HG02938 (cell line): ENCODE results near the gene CDK5RAP2.
"Not testable (repeated sequence)": the region's sequence is repeated elsewhere in the genome, so short reads cannot be mapped to it uniquely, and the experiment has no call there.

Experiments used
- ATAC-seq: cut with Tn5 transposase; IDR thresholded peaks from one replicate; pipeline ENCODE4 v1.9.1; 2021; ENCODE audit warnings: mild to moderate bottlenecking, moderate library complexity; ENCODE audit not compliant: unreplicated experiment

The CDK5RAP2 gene

DNA sequence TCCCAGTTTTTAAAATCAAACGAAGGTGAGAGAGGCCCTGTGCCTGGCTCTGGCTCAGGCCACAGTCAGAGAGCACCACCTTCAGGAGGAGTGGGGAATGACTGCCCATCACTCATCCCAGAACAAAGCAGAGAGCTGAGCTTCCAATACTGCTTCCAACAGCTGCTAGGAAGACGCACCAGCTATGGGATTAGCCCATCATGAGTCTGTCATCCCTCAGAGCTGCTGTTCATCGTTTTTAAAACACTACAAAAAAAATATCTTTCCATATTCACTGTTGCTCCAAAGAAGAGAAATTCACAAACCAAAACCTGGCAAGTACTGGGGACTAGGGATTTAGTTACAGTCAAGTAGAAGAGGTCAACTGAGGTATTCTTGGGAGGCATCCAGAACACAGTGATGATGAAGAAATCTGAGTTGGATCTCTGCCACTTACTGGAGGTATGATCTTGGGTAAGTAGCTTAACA, 102.4 kb downstream of the CDK5RAP2 start:
- ATAC-seq = peak; percentile 63

DNA sequence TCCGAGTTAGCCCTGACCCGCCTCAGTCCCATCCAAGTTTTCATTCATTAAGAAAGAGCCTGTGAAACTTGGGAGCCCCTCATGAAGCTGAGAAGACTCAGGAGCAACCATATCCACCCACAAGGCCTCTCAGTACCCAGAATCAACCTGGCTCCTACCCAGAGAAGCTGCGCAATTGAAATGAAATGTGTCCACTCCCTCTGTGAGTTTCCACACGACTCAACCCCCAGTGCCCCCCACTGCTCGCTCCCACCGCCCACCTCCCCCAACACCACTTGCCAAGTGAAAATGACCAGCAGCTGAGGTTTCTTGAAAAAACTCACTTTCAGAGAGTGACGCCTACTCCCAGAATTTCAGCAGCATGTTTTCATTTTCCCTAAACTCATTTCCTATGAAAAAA, 104.6 kb downstream of the CDK5RAP2 start:
- no peak for ATAC-seq

DNA sequence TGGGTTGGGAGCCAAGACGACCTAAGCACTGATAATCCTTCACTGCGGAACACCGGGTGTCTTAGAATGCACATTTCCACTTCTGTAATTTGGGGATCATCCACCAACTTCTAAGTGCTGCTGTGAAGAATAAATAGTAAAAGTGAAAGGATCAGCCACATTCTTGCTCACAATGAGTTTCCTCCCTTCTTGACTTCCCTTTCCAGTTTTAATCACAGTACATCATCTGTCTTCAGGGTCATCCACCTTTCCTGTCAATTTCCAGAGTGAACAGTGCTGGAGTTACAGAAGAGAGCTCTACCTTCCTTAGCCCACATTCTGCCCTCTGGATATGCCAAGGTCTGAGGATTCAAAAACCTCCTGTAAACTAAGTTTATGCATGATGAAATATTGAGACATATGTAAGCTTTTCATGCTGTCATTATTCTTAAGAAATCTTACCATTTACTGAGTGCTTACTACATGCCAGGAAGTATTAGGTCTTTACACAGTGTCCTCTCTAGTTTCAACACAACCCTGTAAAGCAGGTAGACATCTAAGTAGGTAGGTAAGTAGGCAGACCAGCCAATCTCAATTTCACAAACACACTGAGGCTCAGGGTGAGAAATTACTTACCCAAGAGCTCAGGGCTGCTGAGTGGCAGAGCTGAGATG, 105.2 kb downstream of the CDK5RAP2 start:
- ATAC-seq = no peak

DNA sequence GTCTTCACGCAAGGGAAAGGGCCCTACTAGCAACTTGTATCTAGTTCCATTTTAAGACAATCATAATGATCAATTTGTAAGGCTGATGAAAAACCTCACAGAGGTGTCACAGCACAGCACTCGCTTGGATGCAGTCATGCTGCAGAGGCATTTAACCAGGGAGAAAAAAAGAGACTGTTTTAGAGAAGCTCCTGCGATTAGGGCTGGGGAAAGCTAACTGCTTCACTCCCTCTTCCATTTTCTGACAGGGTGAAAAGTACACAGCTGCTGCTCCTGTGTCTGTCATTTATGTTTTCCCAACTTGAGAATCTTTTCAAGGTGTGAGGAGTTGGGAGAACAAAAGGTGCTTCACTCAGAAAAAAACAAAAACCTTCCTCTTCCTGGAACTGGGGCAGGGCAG, 106.4 kb downstream of the CDK5RAP2 start:
- no peak for ATAC-seq

DNA sequence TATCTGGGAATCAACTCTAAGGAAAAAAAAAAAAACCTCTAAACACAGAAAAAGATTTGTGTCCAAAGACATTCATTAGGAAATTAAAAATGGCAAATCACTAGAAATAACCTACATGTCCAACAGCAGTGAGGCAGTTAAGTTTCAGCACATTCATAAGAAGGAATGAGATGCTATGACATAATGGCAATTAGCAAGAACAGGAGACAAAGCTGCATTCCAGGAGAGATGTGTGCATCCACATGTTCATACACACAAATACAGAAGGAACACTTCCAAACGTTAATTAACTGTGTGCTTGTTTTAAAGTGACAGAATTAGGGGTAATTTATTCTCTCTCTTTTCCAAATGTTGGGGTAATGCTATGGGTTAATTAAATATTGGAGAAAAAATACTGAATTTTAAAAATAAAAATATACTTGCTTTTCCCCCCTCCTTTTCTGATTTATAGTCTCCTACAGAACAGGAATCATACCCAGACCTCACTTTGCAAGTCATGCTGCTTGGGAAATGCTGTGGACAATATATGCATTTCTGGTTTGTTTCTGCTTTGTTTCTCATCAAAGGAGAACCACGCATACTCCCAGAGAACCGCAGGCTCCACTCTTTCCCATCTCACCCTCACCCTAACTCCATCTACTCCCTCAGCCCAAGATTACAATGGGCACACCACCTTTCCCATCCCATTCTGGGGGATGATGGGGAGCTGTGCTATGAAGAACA, 114.1 kb downstream of the CDK5RAP2 start:
- no peak for ATAC-seq

DNA sequence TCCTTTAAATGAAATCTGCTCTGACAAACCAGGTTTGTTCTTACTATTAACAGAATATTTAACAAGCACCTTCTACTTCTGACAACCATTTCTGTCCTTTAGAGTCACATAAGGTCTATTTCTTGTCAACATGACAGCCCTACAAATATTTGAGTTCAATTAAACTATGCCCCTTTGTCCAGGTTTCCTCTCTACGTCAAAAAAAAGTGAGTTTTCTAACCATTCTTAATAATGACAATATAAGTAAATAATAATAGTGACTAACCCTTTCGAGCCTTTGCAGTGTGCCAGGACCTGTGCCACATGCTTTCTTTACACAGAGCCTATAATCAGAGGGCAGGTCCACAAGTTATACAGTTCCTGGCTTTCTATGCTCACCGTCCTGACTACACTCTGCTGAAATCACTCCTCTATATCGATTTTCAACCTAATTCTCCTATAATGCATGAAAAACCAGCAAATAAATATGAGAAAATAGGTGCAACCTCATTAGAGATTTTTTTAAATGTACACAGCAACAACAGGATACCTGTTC, 115.0 kb downstream of the CDK5RAP2 start:
- ATAC-seq = no peak

DNA sequence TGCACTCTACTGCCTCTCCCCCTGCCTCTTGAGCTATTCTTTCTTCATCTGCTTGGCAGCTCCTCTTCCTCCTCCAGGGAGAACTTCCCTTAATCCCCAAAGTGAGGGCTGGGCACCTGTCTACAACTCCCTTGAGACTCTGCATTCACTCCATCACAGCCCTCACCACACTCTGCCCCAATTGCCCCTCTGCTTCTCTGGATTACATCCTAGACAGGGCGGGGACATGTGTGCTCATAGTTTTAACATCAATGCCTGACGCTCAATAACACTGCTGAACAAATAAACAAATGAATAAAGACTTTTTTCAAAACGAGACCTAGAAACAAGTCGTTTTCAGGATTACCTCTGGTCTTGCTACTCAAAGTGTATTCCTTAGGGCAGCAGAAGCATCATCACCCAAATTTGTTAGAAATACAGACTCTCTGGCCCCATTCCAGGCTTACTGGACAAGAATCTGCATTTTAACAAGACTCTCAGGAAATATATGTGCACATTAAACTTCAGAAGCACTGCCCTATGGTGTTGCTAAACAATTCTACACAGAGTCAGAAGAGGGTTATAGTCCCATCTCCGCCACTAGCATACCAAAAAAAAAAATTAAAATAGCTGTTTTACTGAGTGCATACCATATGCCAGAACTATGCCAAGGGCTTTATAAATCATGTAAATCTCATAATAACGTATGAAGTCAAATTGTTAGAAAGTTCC, 115.6 kb downstream of the CDK5RAP2 start:
- ATAC-seq = no peak

DNA sequence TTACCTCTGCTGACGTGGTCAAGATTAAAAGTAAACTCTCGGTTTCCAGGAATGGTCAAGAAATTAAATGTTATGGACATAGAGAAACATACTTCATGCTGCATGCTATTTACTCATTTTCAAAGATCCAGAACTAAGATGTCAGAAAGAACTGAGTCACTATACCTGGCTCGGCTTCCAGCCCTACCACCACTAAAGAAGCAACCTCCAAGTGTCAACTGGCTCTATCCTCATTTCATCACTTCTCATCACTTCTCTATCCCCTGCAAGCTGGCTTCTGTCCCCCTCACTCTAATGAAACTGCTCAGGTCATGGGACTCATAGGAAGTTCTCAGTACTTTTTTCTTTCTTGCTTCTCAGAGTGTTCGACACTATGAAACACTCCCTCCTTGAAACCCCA, 116.2 kb downstream of the CDK5RAP2 start:
- ATAC-seq = no peak

DNA sequence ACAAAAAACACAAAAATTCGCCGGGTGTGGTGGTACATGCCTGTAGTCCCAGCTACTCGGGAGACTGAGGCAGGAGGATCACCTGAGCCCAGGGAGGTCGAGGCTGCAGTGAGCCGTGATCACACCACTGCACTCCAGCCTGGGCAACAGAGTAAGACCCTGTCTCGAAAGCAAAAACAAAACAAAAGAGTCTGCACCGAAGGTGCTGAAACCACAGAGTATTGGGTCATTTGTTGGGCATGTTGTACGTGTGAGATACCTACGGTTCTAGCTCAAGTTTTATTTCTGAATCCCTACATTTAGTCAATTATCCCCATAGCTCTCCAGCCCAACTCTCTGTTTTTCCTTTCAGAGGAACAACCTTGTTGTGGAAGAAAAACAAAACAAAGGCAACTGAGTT, 118.3 kb downstream of the CDK5RAP2 start:
- ATAC-seq = not testable (repeated sequence)

DNA sequence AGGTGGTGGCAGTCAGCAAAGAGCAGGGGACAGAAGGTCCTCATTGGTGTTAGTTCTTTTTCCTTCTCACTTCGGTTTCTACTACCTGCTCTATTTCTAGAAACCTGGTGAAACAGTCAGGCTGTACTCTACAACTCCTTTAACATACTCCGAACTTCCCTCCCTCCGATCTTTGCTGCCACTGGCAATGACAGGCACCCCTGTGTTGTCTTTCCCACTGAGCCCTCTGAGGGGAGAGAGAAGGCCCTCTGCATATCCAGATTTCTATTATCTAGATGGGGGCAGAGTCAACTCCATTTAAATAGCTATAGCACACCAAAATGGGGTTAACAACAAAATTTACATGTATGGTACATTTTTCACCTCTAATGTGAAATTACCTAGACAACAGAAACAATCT, 123.7 kb downstream of the CDK5RAP2 start:
- ATAC-seq = no peak

DNA sequence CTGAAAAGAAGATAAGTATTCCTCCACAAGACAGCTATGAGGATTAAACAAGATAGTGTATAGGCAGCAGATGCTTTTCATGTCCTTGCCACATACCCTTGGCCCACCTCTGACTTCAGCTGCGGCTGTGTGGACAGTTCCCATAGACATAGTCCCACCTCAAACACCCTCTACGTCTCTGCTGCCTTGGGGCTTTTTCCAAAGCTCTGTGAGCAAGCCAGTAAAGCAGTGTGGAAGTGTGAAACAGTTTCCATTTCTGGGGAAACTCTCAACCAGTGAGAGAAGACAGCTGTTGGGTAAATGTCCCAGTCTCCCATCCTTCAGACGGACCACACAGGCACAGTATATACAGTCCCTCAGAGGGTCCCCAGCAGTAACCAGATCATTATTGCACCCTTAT, 125.5 kb downstream of the CDK5RAP2 start:
- ATAC-seq = no peak

DNA sequence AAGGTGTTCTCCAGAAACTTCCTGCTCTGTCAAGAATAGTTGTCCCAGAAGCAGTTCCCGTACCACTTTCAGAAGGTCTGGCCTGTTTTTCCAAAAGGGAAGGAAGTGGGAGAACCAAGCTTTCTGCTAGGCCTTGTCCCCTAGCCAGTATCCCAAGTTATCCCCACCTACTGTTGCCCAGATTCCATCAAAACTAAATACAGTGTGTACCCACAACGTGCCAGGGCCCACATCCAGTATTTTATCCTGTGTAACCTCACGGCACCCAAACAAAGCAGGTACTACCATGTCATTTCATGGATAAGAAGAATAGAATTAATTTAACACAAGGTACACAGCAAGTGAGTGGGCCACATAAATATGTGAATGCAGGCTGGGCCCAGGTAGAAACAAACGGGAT, 126.2 kb downstream of the CDK5RAP2 start:
- ATAC-seq = no peak

DNA sequence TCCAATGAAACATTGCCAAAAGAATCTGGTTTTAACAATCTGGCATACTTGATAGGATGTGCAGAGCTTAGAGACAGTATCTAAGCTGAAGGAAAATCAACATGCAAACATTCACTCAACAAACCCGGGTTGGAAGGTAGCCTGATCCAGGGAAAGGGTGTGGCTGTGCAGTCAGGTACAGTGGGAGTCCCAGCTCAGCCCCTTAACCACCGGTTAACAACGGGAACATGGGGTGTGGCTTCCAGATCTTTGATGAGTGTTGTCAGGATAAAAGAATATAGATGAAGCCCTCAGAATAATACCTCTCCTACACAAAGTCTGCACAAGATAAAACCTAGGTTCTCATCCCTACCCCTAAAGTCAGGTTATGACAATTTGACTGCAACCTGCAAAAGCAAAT, 127.3 kb downstream of the CDK5RAP2 start:
- ATAC-seq = no peak

DNA sequence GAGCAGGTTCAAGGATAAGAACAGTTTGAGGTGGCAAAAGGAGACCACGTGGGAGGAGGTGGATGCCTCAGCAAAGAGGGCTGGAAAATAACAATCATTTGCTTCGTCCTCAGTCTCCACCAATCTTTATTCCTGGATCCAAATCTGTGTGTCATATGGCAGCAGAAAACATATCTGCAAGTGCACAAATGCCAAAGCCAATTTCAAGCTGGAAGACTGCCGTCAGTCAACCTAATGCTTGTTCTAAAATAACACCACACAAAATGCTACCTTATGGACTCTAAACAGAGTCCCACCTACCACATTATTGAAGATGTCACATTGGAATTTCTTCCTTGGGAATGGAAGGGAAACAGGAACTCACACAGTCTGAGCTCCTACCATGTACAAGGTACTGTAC, 129.1 kb downstream of the CDK5RAP2 start:
- ATAC-seq = no peak

DNA sequence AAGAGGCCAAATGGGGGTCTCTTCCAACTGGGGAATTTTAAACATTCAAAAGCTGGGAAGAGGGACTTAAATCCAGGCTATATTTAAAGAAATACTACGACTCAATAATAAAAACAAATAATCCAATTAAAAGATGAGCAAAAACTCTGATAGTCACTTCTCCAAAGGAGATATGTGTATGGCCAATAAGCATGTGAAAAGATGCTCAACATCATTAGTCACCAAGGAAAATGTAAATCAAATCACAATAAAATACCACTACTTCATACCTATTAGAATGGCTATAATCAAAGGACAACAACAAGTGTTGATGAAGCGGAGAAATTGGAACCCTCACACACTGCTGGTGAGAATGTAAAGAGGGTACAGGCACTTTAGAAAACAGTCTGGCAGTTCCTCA, 130.4 kb downstream of the CDK5RAP2 start:
- ATAC-seq = no peak

DNA sequence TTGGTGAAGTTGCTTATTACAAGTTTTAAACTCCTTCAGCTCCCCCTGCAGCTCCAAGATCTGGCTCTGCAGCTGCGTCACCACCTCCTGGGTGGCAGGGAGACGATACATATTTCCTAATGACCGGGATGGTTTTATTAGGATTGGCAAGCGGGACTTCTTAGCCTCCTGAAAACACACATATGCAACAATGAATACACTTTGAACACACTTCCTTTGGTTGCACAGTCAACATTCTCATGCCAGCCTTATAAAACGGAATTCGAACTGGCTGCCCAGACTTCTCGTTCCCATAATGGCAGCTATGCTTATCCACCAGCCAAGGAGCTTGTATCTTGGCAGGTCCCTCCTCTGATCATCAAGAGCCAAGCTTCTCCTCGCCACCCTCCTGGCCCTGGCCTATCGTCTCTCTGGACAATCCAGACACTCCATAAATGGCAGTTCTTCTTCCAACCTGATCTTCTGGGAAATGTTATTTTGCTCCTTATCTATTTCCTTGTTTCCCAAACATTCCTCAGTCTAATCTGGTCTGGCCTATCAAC, 131.9 kb downstream of the CDK5RAP2 start:
- ATAC-seq = no peak

DNA sequence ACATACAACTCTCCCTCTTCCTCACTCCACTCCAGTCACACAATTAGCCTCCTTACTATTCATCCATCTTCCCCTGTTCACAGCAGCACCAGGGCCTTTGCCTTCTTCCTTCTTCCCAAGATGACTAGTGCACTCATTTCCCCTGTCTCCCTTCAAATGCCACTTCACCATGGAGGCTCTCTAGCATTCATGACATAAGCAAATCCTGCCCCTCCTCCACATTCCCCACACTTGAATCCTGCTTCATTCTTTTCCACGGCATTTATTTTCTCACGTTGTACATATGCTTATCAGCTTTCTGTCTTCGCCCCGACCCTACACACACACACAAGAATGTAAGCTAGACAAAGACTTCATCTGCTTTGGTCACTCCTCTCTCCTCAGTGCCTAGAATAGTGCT, 133.3 kb downstream of the CDK5RAP2 start:
- ATAC-seq = no peak

DNA sequence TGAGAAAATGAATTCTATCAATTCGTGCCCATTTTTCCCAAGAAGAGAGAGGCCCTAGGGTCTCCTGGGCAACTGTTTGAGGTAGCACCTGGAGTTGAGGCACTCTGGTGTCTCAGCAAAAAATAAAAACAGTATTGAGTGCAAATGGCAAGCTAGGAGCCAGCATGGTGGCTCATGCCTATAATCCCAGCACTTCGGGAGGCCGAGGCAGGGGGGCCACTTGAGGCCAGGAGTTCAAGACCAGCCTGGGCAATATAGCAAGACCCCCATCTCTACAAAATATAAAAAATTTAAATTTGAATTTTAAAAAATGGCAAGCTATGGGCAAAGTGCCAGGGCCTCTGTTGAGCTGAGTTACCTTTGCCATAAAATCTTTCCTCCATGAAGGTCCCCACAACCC, 136.0 kb downstream of the CDK5RAP2 start:
- no peak for ATAC-seq

DNA sequence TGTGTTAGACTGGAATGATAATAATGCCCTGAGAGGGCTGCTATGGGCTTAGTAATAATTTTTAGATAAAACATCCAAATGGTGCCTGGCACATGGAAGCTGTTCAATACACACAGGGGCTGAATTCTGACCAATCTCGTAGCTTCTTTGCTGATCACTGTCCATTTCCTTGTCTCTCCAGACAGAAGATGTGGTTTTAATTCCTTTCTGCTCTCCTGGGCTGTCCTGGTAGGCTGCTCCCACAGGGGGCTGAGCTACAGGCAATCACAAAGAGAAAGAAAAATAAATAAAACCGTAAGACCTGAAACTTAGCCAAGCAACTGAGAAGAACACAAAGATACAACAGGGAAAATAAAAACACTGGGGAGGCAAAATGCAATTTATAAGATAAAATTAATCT, 136.5 kb downstream of the CDK5RAP2 start:
- no peak for ATAC-seq

DNA sequence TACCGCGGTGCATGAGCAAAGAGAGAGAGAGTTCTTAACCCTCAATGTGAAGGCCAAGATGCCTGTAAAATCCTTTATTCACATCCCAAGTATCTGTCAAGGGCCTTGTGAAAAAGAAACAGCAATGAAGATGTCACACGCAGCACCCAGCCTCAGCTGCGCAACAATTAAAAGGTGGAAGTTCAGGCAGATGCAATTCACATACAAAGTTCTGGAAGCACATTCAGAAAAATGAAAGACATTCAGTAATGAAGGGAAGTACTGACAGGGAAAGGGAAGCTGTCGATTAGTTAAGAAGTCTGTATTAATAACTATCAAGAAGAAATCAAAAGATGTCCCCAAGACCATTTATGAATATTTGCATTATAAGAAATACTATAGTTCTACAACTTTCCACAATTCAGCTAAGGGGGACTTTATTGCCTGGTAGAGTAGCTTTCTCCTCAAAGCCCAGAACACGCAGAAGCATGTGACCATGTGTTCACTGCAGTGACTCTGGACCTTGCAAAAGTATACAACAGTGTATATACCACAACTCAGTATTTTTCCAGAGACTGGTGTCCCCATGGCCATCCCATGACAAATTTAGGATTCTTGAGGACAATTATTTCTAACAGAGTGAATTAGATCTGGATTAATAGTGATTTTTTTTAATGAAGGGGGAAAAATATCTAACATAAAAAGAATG, 137.5 kb downstream of the CDK5RAP2 start:
- no peak for ATAC-seq
